HG02571 (cell line): Measurements from ENCODE around the gene THBS3.
"Not testable (repeated sequence)": the region's sequence is repeated elsewhere in the genome, so short reads cannot be mapped to it uniquely, and the experiment has no call there.

Experiments used
- ATAC-seq: cut with Tn5 transposase; IDR thresholded peaks from one replicate; pipeline ENCODE4 v1.9.1; 2021; ENCODE audit warnings: mild to moderate bottlenecking, moderate library complexity; ENCODE audit not compliant: unreplicated experiment

THBS3 gene

GRCh38 chr1:155175281-155175926 is 32.3 kb downstream of the THBS3 start:
- ATAC-seq = no peak

GRCh38 chr1:155174324-155175280 is 33.1 kb downstream of the THBS3 start:
- no peak for ATAC-seq

GRCh38 chr1:155173478-155174323 is 34.0 kb downstream of the THBS3 start, which contains the start of gene TRIM46:
TSS of gene TRIM46 (plus strand) at chr1:155173849. CDS start at chr1:155173967, 118 bp downstream.
- ATAC-seq = no peak

- peak; percentile 76 for ATAC-seq
Observed at GRCh38 chr1:155172732-155173477, 34.8 kb downstream of the THBS3 start, which contains the start of gene KRTCAP2. TSS of gene KRTCAP2 (minus strand) at chr1:155173304. CDS start at chr1:155173224, 80 bp downstream.

GRCh38 chr1:155171836-155172731 is 35.6 kb downstream of the THBS3 start:
- peak; percentile 15 for ATAC-seq

- ATAC-seq = no peak
Observed at GRCh38 chr1:155170806-155171205, 36.9 kb downstream of the THBS3 start.

GRCh38 chr1:155170101-155170785 is 37.5 kb downstream of the THBS3 start:
- ATAC-seq = no peak

GRCh38 chr1:155169541-155169940 is 38.2 kb downstream of the THBS3 start:
- ATAC-seq = no peak

- no peak for ATAC-seq
Observed at GRCh38 chr1:155168456-155169210, 39.1 kb downstream of the THBS3 start.

- not testable (repeated sequence) for ATAC-seq
Observed at GRCh38 chr1:155168105-155168445, 39.6 kb downstream of the THBS3 start.

- no peak for ATAC-seq
Observed at GRCh38 chr1:155167166-155168104, 40.3 kb downstream of the THBS3 start.

- no peak for ATAC-seq
Observed at GRCh38 chr1:155166471-155167165, 41.1 kb downstream of the THBS3 start.

- no peak for ATAC-seq
Observed at GRCh38 chr1:155166051-155166470, 41.6 kb downstream of the THBS3 start.

GRCh38 chr1:155164625-155165024 is 43.1 kb downstream of the THBS3 start:
- ATAC-seq = not testable (repeated sequence)

GRCh38 chr1:155163785-155164184 is 43.9 kb downstream of the THBS3 start:
- ATAC-seq = not testable (repeated sequence)

GRCh38 chr1:155162631-155163030 is 45.1 kb downstream of the THBS3 start:
- not testable (repeated sequence) for ATAC-seq
